Fibroblast of lung (primary cell): ENCODE data around the gene PNPLA7.

Experiments
- EZH2 ChIP-seq: IDR thresholded peaks from 2 replicates; pipeline ENCODE4 v1.5.1; 2012; ENCODE audit warnings: low read length, control low read depth, mild to moderate bottlenecking; ENCODE audit errors: missing control alignments
- TF ChIP-seq, protein P1 (sequence below), 2 donors: IDR thresholded peaks in 1 of 2; conservative IDR thresholded peaks in 1 of 2; 1 replicate in 1 of 2; 2 replicates in 1 of 2; pipeline ENCODE4 v1.5.1; 2011 to 2012; ENCODE audit warnings: low read length in 2 of 2, control low read depth in 1 of 2, inconsistent platforms in 1 of 2, low read depth in 1 of 2, mild to moderate bottlenecking in 1 of 2

DNA sequence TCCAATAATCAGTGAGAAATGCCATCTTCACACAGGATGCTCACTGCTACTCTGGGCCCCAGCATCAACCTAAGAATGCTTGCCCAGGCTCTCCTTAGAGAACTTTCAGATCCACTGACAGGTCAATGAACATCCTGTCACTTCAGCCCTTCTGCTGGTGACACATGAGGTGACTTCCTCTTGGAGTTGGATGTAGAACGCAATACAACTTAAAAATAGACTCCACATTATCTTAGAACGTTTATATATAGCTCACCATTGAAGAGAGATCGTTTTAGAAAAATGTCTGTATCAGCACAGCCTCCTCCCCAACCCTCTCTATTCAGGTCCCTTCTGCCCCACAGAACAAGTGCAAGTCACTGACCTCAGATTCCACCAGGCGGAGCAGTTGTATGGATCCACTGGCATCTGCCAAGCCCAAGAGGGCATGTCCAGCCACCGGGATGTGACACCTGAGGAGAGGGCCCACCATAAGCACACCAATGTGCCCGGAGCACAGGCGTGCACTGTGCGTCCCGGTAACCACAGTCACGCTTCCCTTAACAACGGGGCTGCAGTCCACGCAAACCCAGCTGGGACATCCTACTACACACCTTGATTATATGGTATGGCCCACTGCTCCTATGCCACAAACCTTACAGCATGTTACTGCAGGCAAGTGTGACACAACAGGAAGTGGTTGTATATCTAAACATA, 25.7 kb upstream of the PNPLA7 start:
- TF ChIP-seq, protein P1, sequence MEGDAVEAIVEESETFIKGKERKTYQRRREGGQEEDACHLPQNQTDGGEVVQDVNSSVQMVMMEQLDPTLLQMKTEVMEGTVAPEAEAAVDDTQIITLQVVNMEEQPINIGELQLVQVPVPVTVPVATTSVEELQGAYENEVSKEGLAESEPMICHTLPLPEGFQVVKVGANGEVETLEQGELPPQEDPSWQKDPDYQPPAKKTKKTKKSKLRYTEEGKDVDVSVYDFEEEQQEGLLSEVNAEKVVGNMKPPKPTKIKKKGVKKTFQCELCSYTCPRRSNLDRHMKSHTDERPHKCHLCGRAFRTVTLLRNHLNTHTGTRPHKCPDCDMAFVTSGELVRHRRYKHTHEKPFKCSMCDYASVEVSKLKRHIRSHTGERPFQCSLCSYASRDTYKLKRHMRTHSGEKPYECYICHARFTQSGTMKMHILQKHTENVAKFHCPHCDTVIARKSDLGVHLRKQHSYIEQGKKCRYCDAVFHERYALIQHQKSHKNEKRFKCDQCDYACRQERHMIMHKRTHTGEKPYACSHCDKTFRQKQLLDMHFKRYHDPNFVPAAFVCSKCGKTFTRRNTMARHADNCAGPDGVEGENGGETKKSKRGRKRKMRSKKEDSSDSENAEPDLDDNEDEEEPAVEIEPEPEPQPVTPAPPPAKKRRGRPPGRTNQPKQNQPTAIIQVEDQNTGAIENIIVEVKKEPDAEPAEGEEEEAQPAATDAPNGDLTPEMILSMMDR (conservative IDR thresholded peaks at IDR 0.05 in 1 of 2, IDR thresholded peaks at IDR 0.05 in 1 of 2; ENCODE audit: low read depth in 1 of 2, low read length in 2 of 2): no peak
- TF ChIP-seq EZH2: no peak
